GM23338 (cell line): Measurements from ENCODE around the gene NBAS. TPM values are rescaled to one million over a fixed set of nuclear protein-coding genes. Genes with fewer than 3 reads are reported as not detected.

Experiments
- ATAC-seq: fragments of 200-7000 bp; cut with Tn5 transposase; 3 replicates; pipeline ENCODE4 v1.9.1; 2020
- DNase-seq: peaks from one replicate; pipeline ENCODE4 v3.0.0-alpha.2; 2015; ENCODE audit warnings: low spot score
- H2AFZ ChIP-seq: fragments of 200-600 bp; sonication (generic); 2 replicates; pipeline ENCODE4 v1.8.0; 2016; ENCODE audit warnings: antibody characterized with exemption, mild to moderate bottlenecking, moderate library complexity
- H3F3A ChIP-seq: fragments of 200-600 bp; sonication (generic); replicated peaks from 2 replicates; pipeline ENCODE4 v1.8.0; 2017; ENCODE audit warnings: antibody characterized with exemption, mixed run types, low read depth
- H3K27ac ChIP-seq: fragments of 200-600 bp; sonication (generic); 2 replicates; pipeline ENCODE4 v1.6.1; 2016; ENCODE audit warnings: low read depth
- H3K27me3 ChIP-seq: fragments of 200-600 bp; sonication (generic); 2 replicates; pipeline ENCODE4 v1.8.0; 2016; ENCODE audit warnings: mild to moderate bottlenecking, mixed run types, moderate library complexity; ENCODE audit not compliant: insufficient read depth
- H3K36me3 ChIP-seq: fragments of 200-600 bp; sonication (generic); 2 replicates; pipeline ENCODE4 v1.8.0; 2016; ENCODE audit warnings: mild to moderate bottlenecking; ENCODE audit not compliant: insufficient read depth
- H3K4me1 ChIP-seq: fragments of 200-600 bp; sonication (generic); 2 replicates; pipeline ENCODE4 v1.8.0; 2016; ENCODE audit warnings: mild to moderate bottlenecking, moderate library complexity; ENCODE audit not compliant: insufficient read depth
- H3K4me2 ChIP-seq: fragments of 200-600 bp; sonication (generic); 2 replicates; pipeline ENCODE4 v1.7.1; 2017; ENCODE audit warnings: mixed run types
- H3K4me3 ChIP-seq: fragments of 200-600 bp; sonication (generic); 2 replicates; pipeline ENCODE4 v1.6.1; 2016; ENCODE audit warnings: mixed run types
- H3K79me2 ChIP-seq: fragments of 200-600 bp; sonication (generic); replicated peaks from 2 replicates; pipeline ENCODE4 v1.8.0; 2017; ENCODE audit warnings: mild to moderate bottlenecking; ENCODE audit not compliant: insufficient read depth
- H3K9me2 ChIP-seq: fragments of 200-600 bp; sonication (generic); 2 replicates; pipeline ENCODE4 v1.8.0; 2017; ENCODE audit not compliant: insufficient read depth
- H4K20me1 ChIP-seq: fragments of 200-600 bp; sonication (generic); replicated peaks from 2 replicates; pipeline ENCODE4 v1.8.0; 2017; ENCODE audit warnings: mild to moderate bottlenecking; ENCODE audit not compliant: insufficient read depth
- H3K27ac Mint-ChIP-seq: 2 replicates; pipeline ENCODE4 v1.8.0; 2020; ENCODE audit warnings: inconsistent platforms, mild to moderate bottlenecking, moderate library complexity, mixed read lengths
- H3K27me3 Mint-ChIP-seq: 3 replicates; pipeline ENCODE4 v1.8.0; 2022; ENCODE audit warnings: low read depth, mild to moderate bottlenecking, moderate library complexity, mixed read lengths, inconsistent platforms; ENCODE audit not compliant: insufficient read depth, poor library complexity
- H3K36me3 Mint-ChIP-seq: 3 replicates; pipeline ENCODE4 v1.8.0; 2021; ENCODE audit warnings: low read depth, mild to moderate bottlenecking, inconsistent platforms, moderate library complexity, mixed read lengths
- H3K4me1 Mint-ChIP-seq: 3 replicates; pipeline ENCODE4 v1.8.0; 2020; ENCODE audit warnings: mild to moderate bottlenecking, inconsistent platforms, mixed read lengths
- H3K4me3 Mint-ChIP-seq: 3 replicates; pipeline ENCODE4 v1.8.0; 2021; ENCODE audit warnings: moderate library complexity, mild to moderate bottlenecking, inconsistent platforms, mixed read lengths
- H3K9me3 Mint-ChIP-seq: 3 replicates; pipeline ENCODE4 v1.8.0; 2020; ENCODE audit warnings: moderate library complexity, mild to moderate bottlenecking, inconsistent platforms, mixed read lengths
- CREB1 ChIP-seq: fragments of 250-450 bp; sonication (Bioruptor Pico); IDR thresholded peaks from 2 replicates; pipeline ENCODE4 v1.5.0; 2020; ENCODE audit warnings: low read depth, mild to moderate bottlenecking, moderate library complexity
- EZH2 ChIP-seq: fragments of 200-600 bp; sonication (generic); IDR thresholded peaks from one replicate; pipeline ENCODE4 v1.8.0; 2017; ENCODE audit warnings: antibody characterized with exemption, mild to moderate bottlenecking, low read depth; ENCODE audit not compliant: unreplicated experiment
- JUNB ChIP-seq: IDR thresholded peaks from one replicate; pipeline ENCODE4 v1.6.1; 2016; ENCODE audit warnings: antibody characterized with exemption; ENCODE audit not compliant: unreplicated experiment
- STAT1 ChIP-seq: IDR thresholded peaks from one replicate; pipeline ENCODE4 v1.6.1; 2016; ENCODE audit warnings: antibody characterized with exemption; ENCODE audit not compliant: unreplicated experiment
- ZNF331 ChIP-seq: fragments of 250-450 bp; sonication (Bioruptor Pico); IDR thresholded peaks from 2 replicates; pipeline ENCODE4 v1.5.0; 2020; ENCODE audit warnings: low read depth, mild to moderate bottlenecking, moderate library complexity
- polyA plus RNA-seq: library from polyadenylated mRNA; unstranded; fragments of >200 nt; fragmentation: Nextera tagmentation; extraction: Ambion mirVana; gene quantifications from 2 replicates; pipeline ENCODE4 v1.2.1, GENCODE V29; 2016
- total RNA-seq: library from RNA; depleted of rRNA; stranded (reverse); fragments of >200 nt; shearing (Covaris generic); gene quantifications from 2 replicates; pipeline ENCODE4 v1.2.3, GENCODE V29; 2014
- TF ChIP-seq, protein P1 (sequence below), 2 experiments: fragments of 200-600 bp in 1 of 2; sonication (generic) in 1 of 2; conservative IDR thresholded peaks; 2 replicates each; pipeline versions ENCODE4 v1.5.1 to v1.6.1; 2016 to 2017; ENCODE audit warnings: antibody characterized with exemption in 2 of 2, low read depth in 2 of 2, mild to moderate bottlenecking in 2 of 2, moderate library complexity in 1 of 2
- TF ChIP-seq, protein P2 (sequence below): fragments of 250-450 bp; sonication (Bioruptor Pico); IDR thresholded peaks from 2 replicates; pipeline ENCODE4 v1.5.0; 2020; ENCODE audit warnings: mild to moderate bottlenecking, moderate library complexity
- TF ChIP-seq, protein P3 (sequence below): IDR thresholded peaks from 2 replicates; pipeline ENCODE4 v1.6.1; 2016; ENCODE audit warnings: antibody characterized with exemption
- TF ChIP-seq, protein P4 (sequence below): IDR thresholded peaks from one replicate; pipeline ENCODE4 v1.6.1; 2018; ENCODE audit warnings: antibody characterized with exemption; ENCODE audit not compliant: unreplicated experiment

The NBAS gene
- total and polyA plus RNA-seq, 2 experiments from 2014 or later = 24.8 to 38.9 TPM

DNA sequence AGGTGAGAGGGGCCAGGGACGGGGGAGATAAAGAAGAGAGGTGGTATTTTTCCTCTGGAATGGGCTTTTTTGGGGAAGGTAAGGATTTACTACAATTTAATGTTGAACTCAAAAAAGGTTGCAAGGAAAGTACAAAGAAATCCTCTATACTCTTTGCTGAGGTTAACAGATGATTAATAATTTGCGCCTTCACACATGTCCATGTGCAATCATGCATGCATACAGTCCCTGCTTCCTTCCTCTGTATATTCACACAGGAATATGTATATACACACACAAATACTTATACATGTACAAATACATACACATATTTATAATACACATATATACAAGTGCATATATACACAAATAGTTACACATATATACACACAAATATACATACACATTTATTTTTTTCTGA lies 193.4 kb downstream of the NBAS start:
- TF ChIP-seq CREB1 (no peak), ZNF331 (CRISPR knock-in tag) (no peak)

DNA sequence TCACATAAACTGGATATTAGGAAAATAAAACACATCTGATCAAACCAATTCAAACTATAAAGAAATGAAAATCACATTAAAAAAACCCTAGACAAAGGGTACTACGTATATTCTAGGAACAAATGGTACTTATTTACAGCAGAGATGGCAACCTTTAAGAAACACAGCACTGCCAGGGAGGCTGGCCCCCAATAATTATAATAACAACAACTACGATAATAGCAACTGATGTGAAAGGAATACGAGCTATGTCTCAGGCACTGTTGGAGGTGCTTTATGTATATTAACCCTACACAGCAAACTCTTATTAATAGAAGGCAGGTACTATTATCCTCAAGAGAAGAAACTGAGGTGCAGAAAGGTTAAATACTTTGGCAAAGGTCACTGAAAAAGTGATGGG lies 193.9 kb downstream of the NBAS start:
- no peak overlapping the region for H3K27ac ChIP-seq
- peaks cover 28% of the 10 kb centered on the region for H3K4me1 ChIP-seq
- H3K4me3 ChIP-seq = no peak overlapping the region
- DNase-seq (no peak), ATAC-seq (peak; percentile 50)
- no peak overlapping the region for H2AFZ ChIP-seq
- peak overlapping the region; percentile 30 for H3K4me2 ChIP-seq
- H3K27me3 ChIP-seq = no peaks in the 10 kb centered on the region
- H4K20me1 ChIP-seq = no peaks in the 10 kb centered on the region
- H3K36me3 Mint-ChIP-seq = 0 out of 3 replicates have a peak, but pooled peaks cover 6% of the 10 kb centered on the region
- no peaks in the 10 kb centered on the region for H3K9me3 Mint-ChIP-seq
- H3K27ac Mint-ChIP-seq = peak overlapping the region; percentile 54; the same call in 1 of the 2 replicates
- no peaks in the 10 kb centered on the region for H3F3A ChIP-seq
- H3K9me2 ChIP-seq = no peaks in the 10 kb centered on the region
- no peak overlapping the region for H3K4me3 Mint-ChIP-seq
- H3K79me2 ChIP-seq = no peaks in the 10 kb centered on the region
- peaks cover 32% of the 10 kb centered on the region for H3K4me1 Mint-ChIP-seq
- no peaks in the 10 kb centered on the region for H3K36me3 ChIP-seq
- peaks cover 3% of the 10 kb centered on the region for H3K27me3 Mint-ChIP-seq
- TF ChIP-seq JUNB = no peak
- no peak for TF ChIP-seq EZH2
- TF ChIP-seq, protein P1, sequence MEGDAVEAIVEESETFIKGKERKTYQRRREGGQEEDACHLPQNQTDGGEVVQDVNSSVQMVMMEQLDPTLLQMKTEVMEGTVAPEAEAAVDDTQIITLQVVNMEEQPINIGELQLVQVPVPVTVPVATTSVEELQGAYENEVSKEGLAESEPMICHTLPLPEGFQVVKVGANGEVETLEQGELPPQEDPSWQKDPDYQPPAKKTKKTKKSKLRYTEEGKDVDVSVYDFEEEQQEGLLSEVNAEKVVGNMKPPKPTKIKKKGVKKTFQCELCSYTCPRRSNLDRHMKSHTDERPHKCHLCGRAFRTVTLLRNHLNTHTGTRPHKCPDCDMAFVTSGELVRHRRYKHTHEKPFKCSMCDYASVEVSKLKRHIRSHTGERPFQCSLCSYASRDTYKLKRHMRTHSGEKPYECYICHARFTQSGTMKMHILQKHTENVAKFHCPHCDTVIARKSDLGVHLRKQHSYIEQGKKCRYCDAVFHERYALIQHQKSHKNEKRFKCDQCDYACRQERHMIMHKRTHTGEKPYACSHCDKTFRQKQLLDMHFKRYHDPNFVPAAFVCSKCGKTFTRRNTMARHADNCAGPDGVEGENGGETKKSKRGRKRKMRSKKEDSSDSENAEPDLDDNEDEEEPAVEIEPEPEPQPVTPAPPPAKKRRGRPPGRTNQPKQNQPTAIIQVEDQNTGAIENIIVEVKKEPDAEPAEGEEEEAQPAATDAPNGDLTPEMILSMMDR (conservative IDR thresholded peaks at IDR 0.05; ENCODE audit: low read depth in 2 of 2) = no peak
- TF ChIP-seq, protein P2, sequence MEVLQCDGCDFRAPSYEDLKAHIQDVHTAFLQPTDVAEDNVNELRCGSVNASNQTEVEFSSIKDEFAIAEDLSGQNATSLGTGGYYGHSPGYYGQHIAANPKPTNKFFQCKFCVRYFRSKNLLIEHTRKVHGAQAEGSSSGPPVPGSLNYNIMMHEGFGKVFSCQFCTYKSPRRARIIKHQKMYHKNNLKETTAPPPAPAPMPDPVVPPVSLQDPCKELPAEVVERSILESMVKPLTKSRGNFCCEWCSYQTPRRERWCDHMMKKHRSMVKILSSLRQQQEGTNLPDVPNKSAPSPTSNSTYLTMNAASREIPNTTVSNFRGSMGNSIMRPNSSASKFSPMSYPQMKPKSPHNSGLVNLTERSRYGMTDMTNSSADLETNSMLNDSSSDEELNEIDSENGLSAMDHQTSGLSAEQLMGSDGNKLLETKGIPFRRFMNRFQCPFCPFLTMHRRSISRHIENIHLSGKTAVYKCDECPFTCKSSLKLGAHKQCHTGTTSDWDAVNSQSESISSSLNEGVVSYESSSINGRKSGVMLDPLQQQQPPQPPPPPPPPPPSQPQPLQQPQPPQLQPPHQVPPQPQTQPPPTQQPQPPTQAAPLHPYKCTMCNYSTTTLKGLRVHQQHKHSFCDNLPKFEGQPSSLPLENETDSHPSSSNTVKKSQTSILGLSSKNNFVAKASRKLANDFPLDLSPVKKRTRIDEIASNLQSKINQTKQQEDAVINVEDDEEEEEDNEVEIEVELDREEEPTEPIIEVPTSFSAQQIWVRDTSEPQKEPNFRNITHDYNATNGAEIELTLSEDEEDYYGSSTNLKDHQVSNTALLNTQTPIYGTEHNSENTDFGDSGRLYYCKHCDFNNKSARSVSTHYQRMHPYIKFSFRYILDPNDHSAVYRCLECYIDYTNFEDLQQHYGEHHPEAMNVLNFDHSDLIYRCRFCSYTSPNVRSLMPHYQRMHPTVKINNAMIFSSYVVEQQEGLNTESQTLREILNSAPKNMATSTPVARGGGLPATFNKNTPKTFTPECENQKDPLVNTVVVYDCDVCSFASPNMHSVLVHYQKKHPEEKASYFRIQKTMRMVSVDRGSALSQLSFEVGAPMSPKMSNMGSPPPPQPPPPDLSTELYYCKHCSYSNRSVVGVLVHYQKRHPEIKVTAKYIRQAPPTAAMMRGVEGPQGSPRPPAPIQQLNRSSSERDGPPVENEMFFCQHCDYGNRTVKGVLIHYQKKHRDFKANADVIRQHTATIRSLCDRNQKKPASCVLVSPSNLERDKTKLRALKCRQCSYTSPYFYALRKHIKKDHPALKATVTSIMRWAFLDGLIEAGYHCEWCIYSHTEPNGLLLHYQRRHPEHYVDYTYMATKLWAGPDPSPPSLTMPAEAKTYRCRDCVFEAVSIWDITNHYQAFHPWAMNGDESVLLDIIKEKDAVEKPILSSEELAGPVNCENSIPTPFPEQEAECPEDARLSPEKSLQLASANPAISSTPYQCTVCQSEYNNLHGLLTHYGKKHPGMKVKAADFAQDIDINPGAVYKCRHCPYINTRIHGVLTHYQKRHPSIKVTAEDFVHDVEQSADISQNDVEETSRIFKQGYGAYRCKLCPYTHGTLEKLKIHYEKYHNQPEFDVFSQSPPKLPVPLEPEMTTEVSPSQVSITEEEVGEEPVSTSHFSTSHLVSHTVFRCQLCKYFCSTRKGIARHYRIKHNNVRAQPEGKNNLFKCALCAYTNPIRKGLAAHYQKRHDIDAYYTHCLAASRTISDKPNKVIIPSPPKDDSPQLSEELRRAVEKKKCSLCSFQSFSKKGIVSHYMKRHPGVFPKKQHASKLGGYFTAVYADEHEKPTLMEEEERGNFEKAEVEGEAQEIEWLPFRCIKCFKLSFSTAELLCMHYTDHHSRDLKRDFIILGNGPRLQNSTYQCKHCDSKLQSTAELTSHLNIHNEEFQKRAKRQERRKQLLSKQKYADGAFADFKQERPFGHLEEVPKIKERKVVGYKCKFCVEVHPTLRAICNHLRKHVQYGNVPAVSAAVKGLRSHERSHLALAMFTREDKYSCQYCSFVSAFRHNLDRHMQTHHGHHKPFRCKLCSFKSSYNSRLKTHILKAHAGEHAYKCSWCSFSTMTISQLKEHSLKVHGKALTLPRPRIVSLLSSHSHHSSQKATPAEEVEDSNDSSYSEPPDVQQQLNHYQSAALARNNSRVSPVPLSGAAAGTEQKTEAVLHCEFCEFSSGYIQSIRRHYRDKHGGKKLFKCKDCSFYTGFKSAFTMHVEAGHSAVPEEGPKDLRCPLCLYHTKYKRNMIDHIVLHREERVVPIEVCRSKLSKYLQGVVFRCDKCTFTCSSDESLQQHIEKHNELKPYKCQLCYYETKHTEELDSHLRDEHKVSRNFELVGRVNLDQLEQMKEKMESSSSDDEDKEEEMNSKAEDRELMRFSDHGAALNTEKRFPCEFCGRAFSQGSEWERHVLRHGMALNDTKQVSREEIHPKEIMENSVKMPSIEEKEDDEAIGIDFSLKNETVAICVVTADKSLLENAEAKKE (CRISPR knock-in tag) = no peak
- no peak for TF ChIP-seq STAT1
- TF ChIP-seq, protein P3, sequence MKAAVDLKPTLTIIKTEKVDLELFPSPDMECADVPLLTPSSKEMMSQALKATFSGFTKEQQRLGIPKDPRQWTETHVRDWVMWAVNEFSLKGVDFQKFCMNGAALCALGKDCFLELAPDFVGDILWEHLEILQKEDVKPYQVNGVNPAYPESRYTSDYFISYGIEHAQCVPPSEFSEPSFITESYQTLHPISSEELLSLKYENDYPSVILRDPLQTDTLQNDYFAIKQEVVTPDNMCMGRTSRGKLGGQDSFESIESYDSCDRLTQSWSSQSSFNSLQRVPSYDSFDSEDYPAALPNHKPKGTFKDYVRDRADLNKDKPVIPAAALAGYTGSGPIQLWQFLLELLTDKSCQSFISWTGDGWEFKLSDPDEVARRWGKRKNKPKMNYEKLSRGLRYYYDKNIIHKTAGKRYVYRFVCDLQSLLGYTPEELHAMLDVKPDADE = no peak
- TF ChIP-seq, protein P4, sequence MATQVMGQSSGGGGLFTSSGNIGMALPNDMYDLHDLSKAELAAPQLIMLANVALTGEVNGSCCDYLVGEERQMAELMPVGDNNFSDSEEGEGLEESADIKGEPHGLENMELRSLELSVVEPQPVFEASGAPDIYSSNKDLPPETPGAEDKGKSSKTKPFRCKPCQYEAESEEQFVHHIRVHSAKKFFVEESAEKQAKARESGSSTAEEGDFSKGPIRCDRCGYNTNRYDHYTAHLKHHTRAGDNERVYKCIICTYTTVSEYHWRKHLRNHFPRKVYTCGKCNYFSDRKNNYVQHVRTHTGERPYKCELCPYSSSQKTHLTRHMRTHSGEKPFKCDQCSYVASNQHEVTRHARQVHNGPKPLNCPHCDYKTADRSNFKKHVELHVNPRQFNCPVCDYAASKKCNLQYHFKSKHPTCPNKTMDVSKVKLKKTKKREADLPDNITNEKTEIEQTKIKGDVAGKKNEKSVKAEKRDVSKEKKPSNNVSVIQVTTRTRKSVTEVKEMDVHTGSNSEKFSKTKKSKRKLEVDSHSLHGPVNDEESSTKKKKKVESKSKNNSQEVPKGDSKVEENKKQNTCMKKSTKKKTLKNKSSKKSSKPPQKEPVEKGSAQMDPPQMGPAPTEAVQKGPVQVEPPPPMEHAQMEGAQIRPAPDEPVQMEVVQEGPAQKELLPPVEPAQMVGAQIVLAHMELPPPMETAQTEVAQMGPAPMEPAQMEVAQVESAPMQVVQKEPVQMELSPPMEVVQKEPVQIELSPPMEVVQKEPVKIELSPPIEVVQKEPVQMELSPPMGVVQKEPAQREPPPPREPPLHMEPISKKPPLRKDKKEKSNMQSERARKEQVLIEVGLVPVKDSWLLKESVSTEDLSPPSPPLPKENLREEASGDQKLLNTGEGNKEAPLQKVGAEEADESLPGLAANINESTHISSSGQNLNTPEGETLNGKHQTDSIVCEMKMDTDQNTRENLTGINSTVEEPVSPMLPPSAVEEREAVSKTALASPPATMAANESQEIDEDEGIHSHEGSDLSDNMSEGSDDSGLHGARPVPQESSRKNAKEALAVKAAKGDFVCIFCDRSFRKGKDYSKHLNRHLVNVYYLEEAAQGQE = no peak
- no peak for TF ChIP-seq CREB1
- no peak for TF ChIP-seq ZNF331 (CRISPR knock-in tag)

More for the DNA sequence above, 193.4 kb downstream of the NBAS start:
- peaks cover 32% of the 10 kb centered on the region for H3K4me1 Mint-ChIP-seq
- DNase-seq (no peak), ATAC-seq (no peak)
- H3K9me3 Mint-ChIP-seq = no peaks in the 10 kb centered on the region
- H3K4me3 Mint-ChIP-seq = no peak overlapping the region
- H3K27me3 Mint-ChIP-seq = peaks cover 3% of the 10 kb centered on the region
- Histone ChIP-seq H3K79me2 (no peaks in the 10 kb centered on the region), H3K27ac (no peak overlapping the region), H4K20me1 (no peaks in the 10 kb centered on the region), H3K27me3 (no peaks in the 10 kb centered on the region), H3K36me3 (no peaks in the 10 kb centered on the region), H3K4me2 (peak overlapping the region; percentile 30), H3K9me2 (no peaks in the 10 kb centered on the region), H3K4me3 (no peak overlapping the region), H3K4me1 (peaks cover 28% of the 10 kb centered on the region), H3F3A (no peaks in the 10 kb centered on the region), H2AFZ (no peak overlapping the region)
- no peak overlapping the region for H3K27ac Mint-ChIP-seq
- H3K36me3 Mint-ChIP-seq = 0 out of 3 replicates have a peak, but pooled peaks cover 6% of the 10 kb centered on the region
